Astrocyte of the spinal cord (primary cell): ENCODE data around the gene PCDHGB7.
A peak's percentile ranks its signal among the peaks of the same experiment; 100 is the strongest.
"Not testable (repeated sequence)": the region's sequence is repeated elsewhere in the genome, so short reads cannot be mapped to it uniquely, and the experiment has no call there.

Experiments used
- DNase-seq: peaks from one replicate; pipeline ENCODE4 v3.0.0; 2011; ENCODE audit warnings: low read depth, low spot score
- H3K4me3 ChIP-seq: 2 replicates; pipeline ENCODE4 v1.5.1; 2011; ENCODE audit warnings: low read depth, mild to moderate bottlenecking, low read length, moderate library complexity
- CTCF ChIP-seq: IDR thresholded peaks from 2 replicates; pipeline ENCODE4 v1.5.1; 2012; ENCODE audit warnings: low read depth, mild to moderate bottlenecking, low read length, inconsistent platforms
- in situ Hi-C: cut with HindIII; loops from 2 replicates; pipeline ENCODE4 v1.10.0; 2017; ENCODE audit warnings: low sequenced_read_pairs

PCDHGB7 gene

GRCh38 chr5:141417494-141418172, at the start of gene PCDHGB7:
Gene PCDHGB7 (plus strand): TSS chr5:141417677. CDS start chr5:141417860, 183 bp downstream.
- peak; percentile 84 for TF ChIP-seq CTCF
- peak within 1 kb of the TSS; percentile 44 for H3K4me3 ChIP-seq
- DNase-seq, result peak; percentile 85
- in situ Hi-C loops, result not testable (repeated sequence)

- DNase-seq, result peak; percentile 68
- in situ Hi-C loops, result no loop called here
- peak within 1 kb of the TSS; percentile 38 for H3K4me3 ChIP-seq
Observed at GRCh38 chr5:141369994-141370848, 47.3 kb upstream of the PCDHGB7 start, which contains the start of gene PCDHGB3. Gene PCDHGB3 (plus strand): TSS chr5:141370242. CDS start chr5:141370395, 153 bp downstream.

GRCh38 chr5:141371572-141372475, 45.7 kb upstream of the PCDHGB7 start:
- no peak for TF ChIP-seq CTCF
- no peak overlapping the region for H3K4me3 ChIP-seq
- no peak for DNase-seq
- in situ Hi-C loops, result no loop called here

More at GRCh38 chr5:141369994-141370848, 47.3 kb upstream of the PCDHGB7 start, which contains the start of gene PCDHGB3:
- TF ChIP-seq CTCF, result peak; percentile 57

GRCh38 chr5:141373673-141374317, 43.7 kb upstream of the PCDHGB7 start, which contains the start of gene PCDHGA6:
Gene PCDHGA6 (plus strand): TSS chr5:141373891. CDS start chr5:141374084, 193 bp downstream.
- in situ Hi-C loops, result no loop called here
- peak within 1 kb of the TSS; percentile 38 for H3K4me3 ChIP-seq
- DNase-seq, result peak; percentile 48
- TF ChIP-seq CTCF, result peak; percentile 58

GRCh38 chr5:141374627-141375026, 42.9 kb upstream of the PCDHGB7 start:
- DNase-seq, result no peak
- H3K4me3 ChIP-seq, result no peak overlapping the region
- in situ Hi-C loops, result no loop called here
- no peak for TF ChIP-seq CTCF

GRCh38 chr5:141375444-141376155, 41.9 kb upstream of the PCDHGB7 start:
- in situ Hi-C loops, H3K4me3 ChIP-seq, DNase-seq: not testable (repeated sequence)
